A549 (cell line): ENCODE measurements around the gene AFDN. TPM values are rescaled to one million over a fixed set of nuclear protein-coding genes. Genes with fewer than 3 reads are reported as not detected.

Experiments
- ATAC-seq, 2 experiments: fragments of 200-7000 bp in 1 of 2; fragments of >200 bp in 1 of 2; cut with Nextera tagmentation in 1 of 2; cut with Tn5 transposase in 1 of 2; 3 replicates each; pipeline versions ENCODE4 v1.8.0 to v1.9.1; 2018 to 2020; ENCODE audit warnings: mild to moderate bottlenecking in 1 of 2, moderate library complexity in 1 of 2
- CTCF ChIA-PET: fragments of 300-600 bp; sonication (Branson Sonifier 250); formaldehyde crosslinking; extraction: SDS; loops from one replicate; lab custom pipeline; 2021; ENCODE audit warnings: antibody characterized with exemption, inconsistent platforms; lab: Yijun Ruan, JAX
- POLR2A ChIA-PET: fragments of 350-600 bp; formaldehyde crosslinking; extraction: SDS; loops from one replicate; lab custom pipeline; 2021; ENCODE audit warnings: antibody characterized with exemption, inconsistent platforms; lab: Yijun Ruan, JAX
- DNase-seq, 2 experiments: peaks; one replicate each; pipeline versions ENCODE4 v3.0.0 to v3.0.0-alpha.2; 2011 to 2016; ENCODE audit warnings: low read depth in 1 of 2, low spot score in 1 of 2
- FAIRE-seq: peaks from 2 replicates; lab custom pipeline; 2011; peaks lifted over from hg19 to GRCh38; lab: Jason Lieb, UNC
- H3K27ac ChIP-seq, 2 experiments: fragments of >200 bp; sonication (Bioruptor Twin); formaldehyde crosslinking; 3 replicates each; pipeline ENCODE4 v1.5.1; 2016 to 2017
- H3K4me1 ChIP-seq: fragments of >200 bp; sonication (Bioruptor Twin); formaldehyde crosslinking; 3 replicates; pipeline ENCODE4 v1.6.1; 2016
- H3K4me2 ChIP-seq: fragments of >200 bp; sonication (Bioruptor Twin); formaldehyde crosslinking; 3 replicates; pipeline ENCODE4 v1.6.1; 2016
- H3K4me3 ChIP-seq: fragments of >200 bp; sonication (Bioruptor Twin); formaldehyde crosslinking; 3 replicates; pipeline ENCODE4 v1.5.1; 2016
- H3K9me3 ChIP-seq: fragments of >200 bp; sonication (Bioruptor Twin); formaldehyde crosslinking; 3 replicates; pipeline ENCODE4 v1.6.1; 2016
- BCL3 ChIP-seq: fragments of >200 bp; sonication (Bioruptor Twin); formaldehyde crosslinking; IDR thresholded peaks from 3 replicates; pipeline ENCODE4 v1.6.1; 2016
- BHLHE40 ChIP-seq: IDR thresholded peaks from 2 replicates; pipeline ENCODE4 v1.6.1; 2012; ENCODE audit warnings: low read depth, low read length, inconsistent platforms
- CBX8 ChIP-seq: fragments of 200-600 bp; sonication (generic); IDR thresholded peaks from 2 replicates; pipeline ENCODE4 v1.6.1; 2016
- CHD2 ChIP-seq: fragments of 150-350 bp; IDR thresholded peaks from 2 replicates; pipeline ENCODE4 v1.6.1; 2014; ENCODE audit warnings: low read length; ENCODE audit not compliant: partially characterized antibody
- CHD4 ChIP-seq: fragments of 200-600 bp; sonication (generic); IDR thresholded peaks from 2 replicates; pipeline ENCODE4 v1.6.1; 2016; ENCODE audit warnings: antibody characterized with exemption, mild to moderate bottlenecking, borderline replicate concordance
- CTCF ChIP-seq: fragments of >200 bp; sonication (Bioruptor Twin); formaldehyde crosslinking; IDR thresholded peaks from 3 replicates; pipeline ENCODE4 v1.5.1; 2016
- EHMT2 ChIP-seq: fragments of 200-600 bp; sonication (generic); IDR thresholded peaks from 2 replicates; pipeline ENCODE4 v1.6.1; 2016; ENCODE audit warnings: antibody characterized with exemption, low read depth, mild to moderate bottlenecking, moderate library complexity
- JUN ChIP-seq, 2 experiments: fragments of >200 bp; sonication (Bioruptor Twin); formaldehyde crosslinking; IDR thresholded peaks; 2 replicates in 1 of 2; 3 replicates in 1 of 2; pipeline ENCODE4 v1.6.1; 2016 to 2017
- MAX ChIP-seq: IDR thresholded peaks from 2 replicates; pipeline ENCODE4 v1.6.1; 2012
- NFE2L2 ChIP-seq: fragments of 150-350 bp; conservative IDR thresholded peaks from 2 replicates; pipeline ENCODE4 v1.6.1; 2014; ENCODE audit warnings: low read length
- POLR2AphosphoS2 ChIP-seq: conservative IDR thresholded peaks from 2 replicates; pipeline ENCODE4 v1.6.1; 2012; ENCODE audit warnings: low read length, improper control_type of control experiment, inconsistent platforms
- RCOR1 ChIP-seq: fragments of 150-350 bp; IDR thresholded peaks from 2 replicates; pipeline ENCODE4 v1.6.1; 2014; ENCODE audit warnings: antibody characterized with exemption, low read length, low read depth
- RFX5 ChIP-seq: fragments of 450-650 bp; IDR thresholded peaks from 2 replicates; pipeline ENCODE4 v1.7.1; 2014; ENCODE audit warnings: antibody characterized with exemption, mild to moderate bottlenecking, moderate library complexity
- SMC3 ChIP-seq: fragments of >200 bp; sonication (Bioruptor Twin); formaldehyde crosslinking; IDR thresholded peaks from 3 replicates; pipeline ENCODE4 v1.6.1; 2018; ENCODE audit warnings: inconsistent platforms
- SREBF2 ChIP-seq: fragments of 450-650 bp; IDR thresholded peaks from 2 replicates; pipeline ENCODE4 v1.6.1; 2014; ENCODE audit warnings: mild to moderate bottlenecking, moderate library complexity
- TFCP2L1 ChIP-seq: fragments of 250-450 bp; sonication (Bioruptor Pico); IDR thresholded peaks from 2 replicates; pipeline ENCODE4 v1.5.0; 2021; ENCODE audit warnings: mild to moderate bottlenecking
- USF2 ChIP-seq: fragments of 450-650 bp; IDR thresholded peaks from 2 replicates; pipeline ENCODE4 v1.6.1; 2014; ENCODE audit warnings: antibody characterized with exemption
- ZFP36 ChIP-seq: fragments of 450-650 bp; IDR thresholded peaks from 2 replicates; pipeline ENCODE4 v1.6.1; 2014; ENCODE audit warnings: borderline replicate concordance; ENCODE audit not compliant: partially characterized antibody
- ZNF302 ChIP-seq: fragments of 250-450 bp; sonication (Bioruptor Pico); IDR thresholded peaks from 2 replicates; pipeline ENCODE4 v1.9.0; 2021; ENCODE audit warnings: inconsistent platforms, mild to moderate bottlenecking, moderate library complexity
- ZSCAN20 ChIP-seq: fragments of 250-450 bp; sonication (Bioruptor Pico); IDR thresholded peaks from 2 replicates; pipeline ENCODE4 v1.8.0; 2022; ENCODE audit warnings: mild to moderate bottlenecking, moderate library complexity
- WGBS: methylation state at CpG from one replicate; pipeline ENCODE4 v1.1.6; 2017; ENCODE audit errors: missing lambda C conversion rate; 5-methylcytosine and 5-hydroxymethylcytosine counted together
- polyA plus RNA-seq, 4 experiments: library from polyadenylated mRNA; depleted of rRNA in 3 of 4; stranded (reverse); fragments of >200 nt; fragmentation: RNase III in 1 of 4; extraction: RNeasy Plus Mini Kit Qiagen cat#74134 plus additional on column Dnase treatment in 1 of 4; gene quantifications; 2 replicates in 3 of 4; 3 replicates in 1 of 4; pipeline ENCODE4 v1.2.3, GENCODE V29; 2011 to 2017

AFDN gene
- polyA plus RNA-seq, 2 of the 4 experiments (the other 2 are of a cell fraction), result 17.5 to 40.8 TPM

- TF ChIP-seq USF2, result no peak
- TF ChIP-seq POLR2AphosphoS2, result no peak
- TF ChIP-seq ZSCAN20 (CRISPR knock-in tag), result no peak
- TF ChIP-seq BCL3, result no peak
- no peak for TF ChIP-seq ZFP36
- TF ChIP-seq JUN (IDR thresholded peaks at IDR 0.05), result no peak
- TF ChIP-seq RCOR1, result no peak
Observed at GRCh38 chr6:167997642-167998041, 170.9 kb downstream of the AFDN start, which contains the start of gene KIF25 (continued).

- H3K4me1 ChIP-seq, result 0 out of 3 replicates have a peak, but pooled peaks cover 7% of the 10 kb centered on the region
- FAIRE-seq (no peak), DNase-seq (no peak), ATAC-seq (peak in 1 of 2 experiments; percentile 55; a peak in 3 of 6 replicates)
- H3K9me3 ChIP-seq, result no peaks in the 10 kb centered on the region
- H3K4me3 ChIP-seq, result no peak overlapping the region
- no peak overlapping the region for H3K27ac ChIP-seq
- POLR2A ChIA-PET, result no interaction called here
- no peak for TF ChIP-seq CTCF
- TF ChIP-seq CHD2, result no peak
- TF ChIP-seq USF2, result no peak
- no peak for TF ChIP-seq CHD4
- TF ChIP-seq SMC3, result no peak
- no peak for TF ChIP-seq BHLHE40
- no peak for TF ChIP-seq RFX5
- TF ChIP-seq SREBF2, result no peak
- no peak for TF ChIP-seq EHMT2
- TF ChIP-seq, all 56 proteins: peak for 0
- CTCF ChIA-PET, result interaction anchor here (0.8 to 0.9 kb wide), 2 partner anchors 13 to 35 kb away, joined by 3 to 5 read pairs; no protein-coding TSS in a partner anchor
- WGBS, result 73% methylated on average over 5 of the region's 5 CpGs
- no peak overlapping the region for H3K4me2 ChIP-seq
Observed at GRCh38 chr6:167998215-167998614, 171.5 kb downstream of the AFDN start.

DNA sequence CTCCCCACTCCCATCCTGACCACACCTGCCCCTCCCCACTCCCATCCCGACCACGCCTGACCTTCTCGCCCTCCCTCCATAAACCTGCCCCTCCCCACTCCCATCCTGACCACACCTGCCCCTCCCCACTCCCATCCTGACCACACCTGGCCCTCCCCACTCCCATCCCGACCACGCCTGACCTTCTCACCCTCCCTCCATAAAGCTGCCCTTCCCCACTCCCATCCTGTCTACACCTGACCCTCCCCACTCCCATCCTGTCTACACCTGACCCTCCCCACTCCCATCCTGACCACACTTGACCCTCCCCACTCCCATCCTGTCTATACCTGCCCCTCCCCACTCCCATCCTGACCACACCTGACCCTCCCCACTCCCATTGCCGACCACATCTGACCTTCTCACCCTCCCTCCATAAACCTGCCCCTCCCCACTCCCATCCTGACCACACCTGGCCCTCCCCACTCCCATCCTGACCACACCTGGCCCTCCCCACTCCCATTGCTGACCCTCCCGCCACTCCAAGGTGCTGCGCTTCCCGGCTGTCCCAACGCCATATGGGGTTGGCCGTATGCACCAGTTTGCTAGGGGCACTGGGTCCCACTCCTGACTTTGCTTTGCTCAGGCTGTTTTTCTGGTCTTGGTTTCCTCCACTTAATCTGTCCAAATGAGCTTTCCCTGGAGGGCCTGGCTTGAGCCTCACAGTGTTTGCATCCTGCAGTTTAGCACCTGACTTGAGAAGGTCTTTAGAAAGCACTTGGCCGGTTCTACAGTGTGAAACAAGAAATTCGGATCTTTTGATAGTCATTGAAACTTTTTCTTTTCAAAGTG lies 173.7 kb downstream of the AFDN start:
- Histone ChIP-seq H3K4me3 (no peak overlapping the region), H3K27ac (no peak overlapping the region), H3K9me3 (no peaks in the 10 kb centered on the region), H3K4me1 (0 out of 3 replicates have a peak, but pooled peaks cover 7% of the 10 kb centered on the region), H3K4me2 (no peak overlapping the region)
- POLR2A ChIA-PET, result no interaction called here
- FAIRE-seq (no peak), ATAC-seq (no peak), DNase-seq (no peak)
- TF ChIP-seq NFE2L2, result no peak
- TF ChIP-seq CBX8, result no peak
- TF ChIP-seq ZNF302 (CRISPR knock-in tag), result no peak
- TF ChIP-seq TFCP2L1 (CRISPR knock-in tag), result no peak
- TF ChIP-seq MAX, result no peak
- TF ChIP-seq SMC3, result no peak
- TF ChIP-seq, all 56 proteins: peak for 0
- CTCF ChIA-PET, result no interaction called here
- 84% methylated on average over 7 of the region's 13 CpGs for WGBS
